CD4-positive, alpha-beta T cell treated with Interleukin-4 for 1 hour (primary cell): ENCODE data around the gene ZFAND5.

Experiments
- DNase-seq, 2 donors: peaks; one replicate each; pipeline ENCODE4 v3.0.0-alpha.2; 2020 to 2022

Gene ZFAND5

GRCh38 chr9:72362680-72363139 is 2.3 kb downstream of the ZFAND5 start:
- DNase-seq, result peak; percentile 61 to 64

GRCh38 chr9:72362118-72362531 is 2.9 kb downstream of the ZFAND5 start:
- no peak for DNase-seq

- DNase-seq, result no peak
These were observed 3.8 kb downstream of the ZFAND5 start for GRCh38 chr9:72361217-72361616.

- DNase-seq, result no peak
These were observed 4.7 kb downstream of the ZFAND5 start for GRCh38 chr9:72360324-72360723.

- no peak for DNase-seq
These were observed 8.9 kb downstream of the ZFAND5 start for GRCh38 chr9:72356041-72356582.

GRCh38 chr9:72355153-72355552 is 9.9 kb downstream of the ZFAND5 start:
- DNase-seq, result no peak

GRCh38 chr9:72354704-72355103 is 10.3 kb downstream of the ZFAND5 start:
- no peak for DNase-seq

- peak in 1 of 2 donors; percentile 11 for DNase-seq
These were observed 11.4 kb downstream of the ZFAND5 start for GRCh38 chr9:72353455-72354116.

GRCh38 chr9:72352911-72353388 is 12.1 kb downstream of the ZFAND5 start:
- DNase-seq, result peak in 1 of 2 donors; percentile 19

- no peak for DNase-seq
These were observed 13.2 kb downstream of the ZFAND5 start for GRCh38 chr9:72351538-72352453.

GRCh38 chr9:72349911-72350310 is 15.1 kb downstream of the ZFAND5 start:
- DNase-seq, result no peak

- DNase-seq, result no peak
These were observed 15.8 kb downstream of the ZFAND5 start for GRCh38 chr9:72349240-72349639.

GRCh38 chr9:72346333-72346732 is 18.7 kb downstream of the ZFAND5 start:
- no peak for DNase-seq

GRCh38 chr9:72338631-72339030 is 26.4 kb downstream of the ZFAND5 start:
- DNase-seq, result no peak

- DNase-seq, result no peak
These were observed 27.7 kb downstream of the ZFAND5 start for GRCh38 chr9:72337286-72337685.

GRCh38 chr9:72334658-72335337 is 30.2 kb downstream of the ZFAND5 start:
- no peak for DNase-seq

- DNase-seq, result no peak
These were observed 31.3 kb downstream of the ZFAND5 start for GRCh38 chr9:72333709-72334108.

- no peak for DNase-seq
These were observed 31.8 kb downstream of the ZFAND5 start for GRCh38 chr9:72333197-72333596.

GRCh38 chr9:72332351-72332750 is 32.7 kb downstream of the ZFAND5 start:
- no peak for DNase-seq

GRCh38 chr9:72327631-72328030 is 37.4 kb downstream of the ZFAND5 start:
- DNase-seq, result no peak

- no peak for DNase-seq
These were observed 38.4 kb downstream of the ZFAND5 start for GRCh38 chr9:72326641-72327040.

- DNase-seq, result no peak
These were observed 40.0 kb downstream of the ZFAND5 start for GRCh38 chr9:72324974-72325373.

GRCh38 chr9:72322678-72323077 is 42.3 kb downstream of the ZFAND5 start:
- DNase-seq, result no peak
